CD4-positive, alpha-beta T cell treated with Interferon alpha-2 for 1 hour (primary cell): ENCODE data around the gene TAAR8.
A peak's percentile ranks its signal among the peaks of the same experiment; 100 is the strongest.
"Not testable (repeated sequence)": the region's sequence is repeated elsewhere in the genome, so short reads cannot be mapped to it uniquely, and the experiment has no call there.

Experiments used
- DNase-seq, 2 donors: peaks; one replicate each; pipeline ENCODE4 v3.0.0-alpha.2; 2020 to 2022

TAAR8 gene

GRCh38 chr6:132552372-132552771, at the start of gene TAAR8:
TSS of gene TAAR8 (plus strand) at chr6:132552672. CDS start at chr6:132552693, 21 bp downstream.
- no peak for DNase-seq

GRCh38 chr6:132504757-132505156, 47.7 kb upstream of the TAAR8 start:
- DNase-seq, result no peak

- DNase-seq, result no peak
Measured at GRCh38 chr6:132505158-132505557, 47.3 kb upstream of the TAAR8 start.

- DNase-seq, result no peak
Measured at GRCh38 chr6:132506461-132506860, 46.0 kb upstream of the TAAR8 start.

GRCh38 chr6:132506869-132507808, 45.3 kb upstream of the TAAR8 start:
- DNase-seq, result no peak

GRCh38 chr6:132511210-132511830, 41.2 kb upstream of the TAAR8 start:
- no peak for DNase-seq

- no peak for DNase-seq
Measured at GRCh38 chr6:132511831-132512220, 40.6 kb upstream of the TAAR8 start.

- no peak for DNase-seq
Measured at GRCh38 chr6:132512342-132512637, 40.2 kb upstream of the TAAR8 start.

- DNase-seq, result peak; percentile 88 to 90
Measured at GRCh38 chr6:132512638-132513632, 39.5 kb upstream of the TAAR8 start, which contains the start of gene STX7. TSS of gene STX7 (minus strand) at chr6:132513116. CDS start at chr6:132503530, 9,586 bp downstream.

GRCh38 chr6:132513831-132514545, 38.5 kb upstream of the TAAR8 start:
- DNase-seq, result no peak

- no peak for DNase-seq
Measured at GRCh38 chr6:132515386-132515785, 37.1 kb upstream of the TAAR8 start.

- no peak for DNase-seq
Measured at GRCh38 chr6:132520953-132521352, 31.5 kb upstream of the TAAR8 start.

- no peak for DNase-seq
Measured at GRCh38 chr6:132524646-132525045, 27.8 kb upstream of the TAAR8 start.

GRCh38 chr6:132525866-132526265, 26.6 kb upstream of the TAAR8 start:
- no peak for DNase-seq

GRCh38 chr6:132526461-132526860, 26.0 kb upstream of the TAAR8 start:
- DNase-seq, result no peak

GRCh38 chr6:132527791-132528190, 24.7 kb upstream of the TAAR8 start:
- DNase-seq, result no peak

- DNase-seq, result peak; percentile 60 to 70
Measured at GRCh38 chr6:132530293-132530974, 22.0 kb upstream of the TAAR8 start.

- DNase-seq, result not testable (repeated sequence)
Measured at GRCh38 chr6:132534546-132534945, 17.9 kb upstream of the TAAR8 start.

- no peak for DNase-seq
Measured at GRCh38 chr6:132537145-132537544, 15.3 kb upstream of the TAAR8 start.

GRCh38 chr6:132537977-132538376, 14.5 kb upstream of the TAAR8 start, which contains the start of gene TAAR9:
TSS of gene TAAR9 (plus strand) at chr6:132538277. CDS start at chr6:132538290, 13 bp downstream.
- no peak for DNase-seq

- no peak for DNase-seq
Measured at GRCh38 chr6:132544826-132545225, 7.6 kb upstream of the TAAR8 start.
